Endothelial cell of umbilical vein (primary cell): ENCODE results near the gene AGBL4. TPM values are rescaled to one million over a fixed set of nuclear protein-coding genes. Genes with fewer than 3 reads are reported as not detected.

Source experiments
- BruUV-seq: library from RNA; stranded (reverse); fragments of 400-500 nt; replicated peaks from 2 replicates; lab custom pipeline; 2021; lab: Mats Ljungman, UMichigan
- CTCF ChIA-PET: fragments of 300-600, 350-600 bp; sonication (Branson Sonifier 250); formaldehyde crosslinking; loops from one replicate; lab custom pipeline; 2021; ENCODE audit warnings: antibody characterized with exemption, inconsistent platforms; lab: Charles Lee
- POLR2A ChIA-PET: fragments of 300-600, 350-600 bp; sonication (Branson Sonifier 250); formaldehyde crosslinking; loops from one replicate; lab custom pipeline; 2021; ENCODE audit warnings: antibody characterized with exemption, inconsistent platforms; lab: Charles Lee
- DNase-seq: peaks from one replicate; pipeline ENCODE4 v3.0.0-alpha.2; 2011; ENCODE audit warnings: low read depth, low spot score
- FAIRE-seq: peaks from 2 replicates; lab custom pipeline; 2011; peaks lifted over from hg19 to GRCh38; lab: Jason Lieb, UNC
- H2AFZ ChIP-seq: 2 replicates; pipeline ENCODE4 v1.6.0; 2012; ENCODE audit warnings: low read depth, low read length, control low read depth, inconsistent platforms
- H3K27ac ChIP-seq: 2 replicates; pipeline ENCODE4 v1.5.1; 2011; ENCODE audit warnings: low read depth, mild to moderate bottlenecking, control low read depth, low read length, moderate library complexity; ENCODE audit not compliant: insufficient read depth
- H3K27me3 ChIP-seq, 2 experiments: 2 replicates each; pipeline versions ENCODE4 v1.6.0 to v1.6.1; 2011; ENCODE audit warnings: low read length in 2 of 2, mixed read lengths in 1 of 2; ENCODE audit not compliant: control insufficient read depth in 2 of 2, insufficient read depth in 2 of 2
- H3K36me3 ChIP-seq, 2 experiments: 2 replicates in 1 of 2; 3 replicates in 1 of 2; pipeline ENCODE4 v1.5.1; 2011; ENCODE audit warnings: low read length in 2 of 2, mild to moderate bottlenecking in 1 of 2, moderate library complexity in 1 of 2; ENCODE audit not compliant: control insufficient read depth in 2 of 2, insufficient read depth in 2 of 2; ENCODE audit errors: extremely low read depth in 1 of 2
- H3K4me1 ChIP-seq: 3 replicates; pipeline ENCODE4 v1.5.1; 2011; ENCODE audit warnings: mild to moderate bottlenecking, low read length; ENCODE audit not compliant: control insufficient read depth, insufficient read depth; ENCODE audit errors: extremely low read depth
- H3K4me2 ChIP-seq: 2 replicates; pipeline ENCODE4 v1.6.1; 2011; ENCODE audit warnings: low read length, control low read depth, mixed read lengths; ENCODE audit not compliant: insufficient read depth
- H3K4me3 ChIP-seq, 3 experiments: fragments of 200-600 bp in 1 of 3; sonication (generic), shearing (Covaris generic) in 1 of 3; replicated peaks in 1 of 3; 2 replicates each; pipeline ENCODE4 v1.5.1; 2011 to 2016; ENCODE audit warnings: control low read depth in 3 of 3, low read length in 3 of 3, mild to moderate bottlenecking in 2 of 3, inconsistent platforms in 1 of 3, low read depth in 1 of 3, moderate library complexity in 1 of 3; ENCODE audit not compliant: insufficient read depth in 1 of 3
- H3K79me2 ChIP-seq: 2 replicates; pipeline ENCODE4 v1.6.0; 2012; ENCODE audit warnings: low read length, inconsistent platforms; ENCODE audit not compliant: control insufficient read depth, insufficient read depth
- H3K9ac ChIP-seq: replicated peaks from 2 replicates; pipeline ENCODE3; 2011; ENCODE audit warnings: low read length, control low read depth; ENCODE audit not compliant: insufficient read depth; ENCODE audit errors: extremely low read depth
- H3K9me1 ChIP-seq: replicated peaks from 3 replicates; pipeline ENCODE4 v1.6.0; 2011; ENCODE audit warnings: mild to moderate bottlenecking, low read length; ENCODE audit not compliant: control insufficient read depth, insufficient read depth; ENCODE audit errors: extremely low read depth
- H3K9me3 ChIP-seq: replicated peaks from 2 replicates; pipeline ENCODE4 v1.5.1; 2012; ENCODE audit warnings: low read length, inconsistent platforms; ENCODE audit not compliant: control insufficient read depth, insufficient read depth
- H4K20me1 ChIP-seq: replicated peaks from 2 replicates; pipeline ENCODE3; 2011; ENCODE audit warnings: mild to moderate bottlenecking, low read length; ENCODE audit not compliant: control insufficient read depth, insufficient read depth; ENCODE audit errors: extremely low read depth
- EZH2 ChIP-seq: IDR thresholded peaks from 2 replicates; pipeline ENCODE4 v1.6.1; 2012; ENCODE audit warnings: borderline replicate concordance, low read depth, mild to moderate bottlenecking, moderate library complexity, low read length, inconsistent platforms; ENCODE audit not compliant: severe bottlenecking
- FOS ChIP-seq: IDR thresholded peaks from 2 replicates; pipeline ENCODE4 v1.6.1; 2011; ENCODE audit warnings: mild to moderate bottlenecking, low read length, moderate library complexity, borderline replicate concordance; ENCODE audit not compliant: insufficient read depth
- GATA2 ChIP-seq: IDR thresholded peaks from 2 replicates; pipeline ENCODE4 v1.7.0; 2011; ENCODE audit warnings: low read depth, mild to moderate bottlenecking, moderate library complexity, mixed read lengths, low read length; ENCODE audit not compliant: insufficient read length, insufficient read depth
- JUN ChIP-seq: IDR thresholded peaks from 2 replicates; pipeline ENCODE4 v1.6.1; 2011; ENCODE audit warnings: borderline replicate concordance, low read depth; ENCODE audit not compliant: insufficient read length, insufficient read depth
- MAX ChIP-seq: IDR thresholded peaks from 2 replicates; pipeline ENCODE4 v1.6.1; 2011; ENCODE audit not compliant: insufficient read depth, insufficient read length
- MYC ChIP-seq: IDR thresholded peaks from one replicate; pipeline ENCODE4 v1.6.1; 2011; ENCODE audit warnings: mild to moderate bottlenecking, low read depth, low read length
- POLR2A ChIP-seq: IDR thresholded peaks from 2 replicates; pipeline ENCODE4 v1.6.1; 2012; ENCODE audit warnings: low read depth, mild to moderate bottlenecking, control low read depth, low read length
- POLR2AphosphoS5 ChIP-seq: IDR thresholded peaks from 2 replicates; pipeline ENCODE4 v1.6.1; 2012; ENCODE audit warnings: low read depth, mild to moderate bottlenecking, control low read depth, low read length, moderate library complexity; ENCODE audit not compliant: insufficient read depth
- dilution Hi-C: fragments of 300-500 bp; cut with MboI; formaldehyde crosslinking; loops from one replicate; pipeline ENCODE4 v1.15.0; 2019; ENCODE audit warnings: low sequenced_read_pairs; ENCODE audit not compliant: extremely low pct_ligation_motif_present
- intact Hi-C: fragments of 100-400 bp; cut with micrococcal nuclease; formaldehyde crosslinking; loops from one replicate; pipeline ENCODE4 v1.10.0; 2022
- polyA plus RNA-seq, 4 experiments: library from polyadenylated mRNA; depleted of rRNA in 3 of 4; stranded (reverse) in 3 of 4; unstranded in 1 of 4; fragments of >200 nt; gene quantifications; 2 replicates each; pipeline versions ENCODE4 v1.2.1 to v1.2.3, GENCODE V29; 2011 to 2012; ENCODE audit warnings: missing spikeins in 1 of 4
- total RNA-seq: library from RNA; stranded (reverse); gene quantifications from 2 replicates; pipeline ENCODE4 v1.2.3, GENCODE V29; 2021
- TF ChIP-seq, protein P1 (sequence below), 2 donors: IDR thresholded peaks; 1 replicate in 1 of 2; 2 replicates in 1 of 2; pipeline ENCODE4 v1.5.1; 2011; ENCODE audit warnings: low read length in 2 of 2, mild to moderate bottlenecking in 2 of 2, moderate library complexity in 2 of 2, control low read depth in 1 of 2, inconsistent platforms in 1 of 2, low read depth in 1 of 2; ENCODE audit not compliant: insufficient read depth in 1 of 2; ENCODE audit errors: extremely low read depth in 1 of 2

Gene AGBL4
- total and polyA plus RNA-seq, 2 donors (not counting 3 experiments of a cell fraction or from before 2014, with no cell fraction given) = not detected

DNA sequence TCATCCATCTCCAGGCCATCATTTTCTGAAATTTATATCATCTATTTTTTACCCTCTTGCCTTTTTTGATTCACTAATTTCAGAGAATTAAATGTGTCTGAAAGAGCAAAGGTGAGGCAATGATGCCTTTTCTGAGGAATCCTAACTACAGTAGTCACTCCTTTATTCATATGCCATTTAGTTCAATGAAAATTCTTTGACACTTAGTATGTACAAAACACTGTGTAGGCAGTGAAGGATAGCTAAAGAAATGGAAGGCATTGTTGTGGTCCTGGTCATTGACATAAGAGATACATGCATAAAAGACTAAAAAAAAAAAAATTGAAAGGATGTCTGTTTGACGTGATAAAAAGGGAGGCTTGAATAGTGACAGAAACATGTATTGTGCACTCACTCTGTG, 1075.2 kb downstream of the AGBL4 start:
- no peak for FAIRE-seq
- no peak overlapping the region for H3K9ac ChIP-seq
- no peak overlapping the region for H3K4me2 ChIP-seq
- H3K9me3 ChIP-seq = no peaks in the 10 kb centered on the region
- TF ChIP-seq POLR2A (no peak), POLR2AphosphoS5 (no peak), FOS (no peak), MAX (no peak), MYC (no peak), EZH2 (no peak), GATA2 (no peak), JUN (no peak)
- TF ChIP-seq, protein P1, sequence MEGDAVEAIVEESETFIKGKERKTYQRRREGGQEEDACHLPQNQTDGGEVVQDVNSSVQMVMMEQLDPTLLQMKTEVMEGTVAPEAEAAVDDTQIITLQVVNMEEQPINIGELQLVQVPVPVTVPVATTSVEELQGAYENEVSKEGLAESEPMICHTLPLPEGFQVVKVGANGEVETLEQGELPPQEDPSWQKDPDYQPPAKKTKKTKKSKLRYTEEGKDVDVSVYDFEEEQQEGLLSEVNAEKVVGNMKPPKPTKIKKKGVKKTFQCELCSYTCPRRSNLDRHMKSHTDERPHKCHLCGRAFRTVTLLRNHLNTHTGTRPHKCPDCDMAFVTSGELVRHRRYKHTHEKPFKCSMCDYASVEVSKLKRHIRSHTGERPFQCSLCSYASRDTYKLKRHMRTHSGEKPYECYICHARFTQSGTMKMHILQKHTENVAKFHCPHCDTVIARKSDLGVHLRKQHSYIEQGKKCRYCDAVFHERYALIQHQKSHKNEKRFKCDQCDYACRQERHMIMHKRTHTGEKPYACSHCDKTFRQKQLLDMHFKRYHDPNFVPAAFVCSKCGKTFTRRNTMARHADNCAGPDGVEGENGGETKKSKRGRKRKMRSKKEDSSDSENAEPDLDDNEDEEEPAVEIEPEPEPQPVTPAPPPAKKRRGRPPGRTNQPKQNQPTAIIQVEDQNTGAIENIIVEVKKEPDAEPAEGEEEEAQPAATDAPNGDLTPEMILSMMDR (IDR thresholded peaks at IDR 0.05; ENCODE audit: extremely low read depth in 1 of 2, insufficient read depth in 1 of 2, low read depth in 1 of 2, low read length in 2 of 2) = no peak
- dilution Hi-C loops = no loop called here
- H3K4me1 ChIP-seq = no peaks in the 10 kb centered on the region
- no peaks in the 10 kb centered on the region for H3K27me3 ChIP-seq
- DNase-seq = no peak
- no peak overlapping the region for H3K27ac ChIP-seq
- ChIA-PET CTCF (no interaction called here), POLR2A (no interaction called here)
- H3K79me2 ChIP-seq = no peaks in the 10 kb centered on the region
- H2AFZ ChIP-seq = no peak overlapping the region
- intact Hi-C loops = no loop called here
- BruUV-seq = no TSS peak
- no peak overlapping the region for H3K4me3 ChIP-seq
- H4K20me1 ChIP-seq = no peaks in the 10 kb centered on the region
- H3K36me3 ChIP-seq = no peaks in the 10 kb centered on the region
- no peaks in the 10 kb centered on the region for H3K9me1 ChIP-seq
